ENCODE results near the gene ZNF532. TPM values are rescaled to one million over a fixed set of nuclear protein-coding genes. Genes with fewer than 3 reads are reported as not detected.

ZNF532 gene
- polyA plus RNA-seq, 2 donors: 9.9 to 10.6 TPM

DNA sequence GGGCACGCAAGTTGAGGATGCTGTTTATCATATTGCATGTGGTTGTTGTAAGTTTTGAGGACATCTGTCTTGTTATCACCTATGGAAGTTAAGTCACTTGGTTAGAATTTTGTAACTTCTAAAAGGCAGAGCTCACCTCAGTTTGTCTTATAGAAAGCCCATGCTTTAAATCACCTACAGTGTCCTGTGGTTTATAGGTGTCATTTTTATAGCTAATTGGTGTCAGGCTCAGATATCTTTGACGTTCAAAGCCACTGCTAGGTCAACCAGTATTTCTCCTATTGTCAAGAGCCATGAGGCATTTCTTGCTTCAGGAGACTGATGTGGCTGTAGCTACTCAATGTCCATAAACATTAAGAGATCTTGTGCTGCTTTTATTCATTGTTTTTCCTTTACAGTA is 16.8 kb downstream of the ZNF532 start:
- no peak overlapping the region for H3K27ac ChIP-seq (ENCODE audit: low read depth in 2 of 2, low read length in 1 of 2)
- peaks cover 2 to 7% of the 10 kb centered on the region in 2 donors for H3K36me3 ChIP-seq (ENCODE audit: control insufficient read depth in 2 of 2, insufficient read depth in 2 of 2, low read length in 1 of 2)
- no peaks in the 10 kb centered on the region for H3K4me1 ChIP-seq (ENCODE audit: control insufficient read depth in 2 of 2, insufficient read depth in 2 of 2, low read length in 1 of 2)
- no peak overlapping the region for H3K4me3 ChIP-seq (ENCODE audit: low read depth in 1 of 2, low read length in 2 of 2)
- no peaks in the 10 kb centered on the region for H3K27me3 ChIP-seq (ENCODE audit: control insufficient read depth in 1 of 2, insufficient read depth in 2 of 2, low read length in 2 of 2)
- no peaks in the 10 kb centered on the region for H3K9me3 ChIP-seq (ENCODE audit: control insufficient read depth in 2 of 2, insufficient read depth in 1 of 2, low read depth in 1 of 2, low read length in 1 of 2)
- WGBS, 2 donors: 73 to 78% methylated on average over 2 of the region's 2 CpGs

DNA sequence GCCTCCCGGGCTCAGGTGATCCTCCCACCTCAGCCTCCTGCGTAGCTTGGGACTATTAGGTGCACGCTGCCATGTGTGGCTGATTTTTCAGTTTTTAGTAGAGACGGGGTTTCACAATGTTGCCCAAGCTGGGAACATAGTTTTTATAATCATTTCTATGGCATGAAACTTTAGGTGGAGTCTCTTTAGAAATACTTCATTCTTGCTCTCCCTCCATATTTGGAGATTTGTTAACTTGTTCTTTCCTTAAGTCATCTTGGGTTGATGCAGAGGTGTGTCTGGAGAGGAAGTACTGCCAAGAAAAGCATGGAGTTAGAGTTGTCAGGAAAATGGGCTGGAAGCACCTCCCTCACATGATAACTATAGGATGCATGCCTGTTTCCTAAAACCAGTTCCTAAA is 17.4 kb downstream of the ZNF532 start:
- Histone ChIP-seq H3K27ac (ENCODE audit: low read depth in 2 of 2, low read length in 1 of 2) (no peak overlapping the region), H3K9me3 (ENCODE audit: control insufficient read depth in 2 of 2, insufficient read depth in 1 of 2, low read depth in 1 of 2, low read length in 1 of 2) (no peaks in the 10 kb centered on the region), H3K4me3 (ENCODE audit: low read depth in 1 of 2, low read length in 2 of 2) (no peak overlapping the region), H3K4me1 (ENCODE audit: control insufficient read depth in 2 of 2, insufficient read depth in 2 of 2, low read length in 1 of 2) (no peaks in the 10 kb centered on the region), H3K27me3 (ENCODE audit: control insufficient read depth in 1 of 2, insufficient read depth in 2 of 2, low read length in 2 of 2) (no peaks in the 10 kb centered on the region), H3K36me3 (ENCODE audit: control insufficient read depth in 2 of 2, insufficient read depth in 2 of 2, low read length in 1 of 2) (peaks cover 2 to 5% of the 10 kb centered on the region in 2 donors)
- WGBS, 2 donors: 93 to 94% methylated on average over 4 of the region's 4 CpGs

GRCh38 chr18:58882686-58883085 is 18.0 kb downstream of the ZNF532 start:
- Histone ChIP-seq H3K36me3 (ENCODE audit: control insufficient read depth in 2 of 2, insufficient read depth in 2 of 2, low read length in 1 of 2) (peaks cover 2 to 3% of the 10 kb centered on the region in 2 donors), H3K27me3 (ENCODE audit: control insufficient read depth in 1 of 2, insufficient read depth in 2 of 2, low read length in 2 of 2) (no peaks in the 10 kb centered on the region), H3K27ac (ENCODE audit: low read depth in 2 of 2, low read length in 1 of 2) (no peak overlapping the region), H3K4me1 (ENCODE audit: control insufficient read depth in 2 of 2, insufficient read depth in 2 of 2, low read length in 1 of 2) (no peaks in the 10 kb centered on the region), H3K9me3 (ENCODE audit: control insufficient read depth in 2 of 2, insufficient read depth in 1 of 2, low read depth in 1 of 2, low read length in 1 of 2) (no peaks in the 10 kb centered on the region), H3K4me3 (ENCODE audit: low read depth in 1 of 2, low read length in 2 of 2) (no peak overlapping the region)
- 56 to 65% methylated on average over 1 of the region's 1 CpG for WGBS, 2 donors

- H3K9me3 ChIP-seq (ENCODE audit: control insufficient read depth in 2 of 2, insufficient read depth in 1 of 2, low read depth in 1 of 2, low read length in 1 of 2): no peaks in the 10 kb centered on the region
These were observed 20.0 kb downstream of the ZNF532 start for GRCh38 chr18:58884680-58885079.

GRCh38 chr18:58886431-58886830 is 21.8 kb downstream of the ZNF532 start:
- H3K27me3 ChIP-seq (ENCODE audit: control insufficient read depth in 1 of 2, insufficient read depth in 2 of 2, low read length in 2 of 2): no peaks in the 10 kb centered on the region
- H3K4me1 ChIP-seq (ENCODE audit: control insufficient read depth in 2 of 2, insufficient read depth in 2 of 2, low read length in 1 of 2): no peaks in the 10 kb centered on the region
- no peak overlapping the region for H3K4me3 ChIP-seq (ENCODE audit: low read depth in 1 of 2, low read length in 2 of 2)
- no peaks in the 10 kb centered on the region for H3K9me3 ChIP-seq (ENCODE audit: control insufficient read depth in 2 of 2, insufficient read depth in 1 of 2, low read depth in 1 of 2, low read length in 1 of 2)
- no peaks in the 10 kb centered on the region for H3K36me3 ChIP-seq (ENCODE audit: control insufficient read depth in 2 of 2, insufficient read depth in 2 of 2, low read length in 1 of 2)
- H3K27ac ChIP-seq (ENCODE audit: low read depth in 2 of 2, low read length in 1 of 2): no peak overlapping the region
- 59 to 63% methylated on average over 3 of the region's 3 CpGs for WGBS, 2 donors

More at GRCh38 chr18:58884680-58885079, 20.0 kb downstream of the ZNF532 start:
- WGBS, 2 donors: 93 to 94% methylated on average over 5 of the region's 5 CpGs
- Histone ChIP-seq H3K4me3 (ENCODE audit: low read depth in 1 of 2, low read length in 2 of 2) (no peak overlapping the region), H3K27me3 (ENCODE audit: control insufficient read depth in 1 of 2, insufficient read depth in 2 of 2, low read length in 2 of 2) (no peaks in the 10 kb centered on the region), H3K4me1 (ENCODE audit: control insufficient read depth in 2 of 2, insufficient read depth in 2 of 2, low read length in 1 of 2) (no peaks in the 10 kb centered on the region), H3K36me3 (ENCODE audit: control insufficient read depth in 2 of 2, insufficient read depth in 2 of 2, low read length in 1 of 2) (no peaks in the 10 kb centered on the region), H3K27ac (ENCODE audit: low read depth in 2 of 2, low read length in 1 of 2) (no peak overlapping the region)

GRCh38 chr18:58886864-58887612 is 22.4 kb downstream of the ZNF532 start:
- no peak overlapping the region for H3K4me3 ChIP-seq (ENCODE audit: low read depth in 1 of 2, low read length in 2 of 2)
- 52 to 61% methylated on average over 8 of the region's 8 CpGs for WGBS, 2 donors
- H3K27ac ChIP-seq (ENCODE audit: low read depth in 2 of 2, low read length in 1 of 2): peak overlapping the region in 1 of 2 donors; percentile 2
- no peaks in the 10 kb centered on the region for H3K36me3 ChIP-seq (ENCODE audit: control insufficient read depth in 2 of 2, insufficient read depth in 2 of 2, low read length in 1 of 2)
- H3K9me3 ChIP-seq (ENCODE audit: control insufficient read depth in 2 of 2, insufficient read depth in 1 of 2, low read depth in 1 of 2, low read length in 1 of 2): no peaks in the 10 kb centered on the region
- H3K4me1 ChIP-seq (ENCODE audit: control insufficient read depth in 2 of 2, insufficient read depth in 2 of 2, low read length in 1 of 2): no peaks in the 10 kb centered on the region
- H3K27me3 ChIP-seq (ENCODE audit: control insufficient read depth in 1 of 2, insufficient read depth in 2 of 2, low read length in 2 of 2): no peaks in the 10 kb centered on the region

DNA sequence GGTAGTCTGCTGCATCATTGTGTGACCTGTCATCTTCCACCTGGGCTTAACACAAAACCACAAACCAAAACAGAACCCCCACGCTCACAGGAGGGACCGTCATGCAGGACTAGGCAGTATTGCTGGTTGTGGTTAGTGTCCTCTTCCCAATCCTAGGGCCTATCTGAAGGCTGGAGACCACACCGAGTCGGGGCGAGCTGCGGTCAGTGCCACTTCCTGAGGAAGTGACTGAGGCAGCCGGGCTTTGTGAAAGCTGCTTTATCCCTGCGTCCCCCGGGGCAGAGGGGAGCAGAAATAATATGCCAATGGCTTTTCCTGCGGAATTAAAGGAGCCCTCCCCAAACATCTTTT is 22.9 kb downstream of the ZNF532 start:
- Histone ChIP-seq H3K4me3 (ENCODE audit: low read depth in 1 of 2, low read length in 2 of 2) (no peak overlapping the region), H3K27me3 (ENCODE audit: control insufficient read depth in 1 of 2, insufficient read depth in 2 of 2, low read length in 2 of 2) (no peaks in the 10 kb centered on the region), H3K9me3 (ENCODE audit: control insufficient read depth in 2 of 2, insufficient read depth in 1 of 2, low read depth in 1 of 2, low read length in 1 of 2) (no peaks in the 10 kb centered on the region), H3K36me3 (ENCODE audit: control insufficient read depth in 2 of 2, insufficient read depth in 2 of 2, low read length in 1 of 2) (no peaks in the 10 kb centered on the region), H3K27ac (ENCODE audit: low read depth in 2 of 2, low read length in 1 of 2) (peak overlapping the region; percentile 2 to 42), H3K4me1 (ENCODE audit: control insufficient read depth in 2 of 2, insufficient read depth in 2 of 2, low read length in 1 of 2) (no peaks in the 10 kb centered on the region)
- WGBS, 2 donors: 60% methylated on average over 10 of the region's 10 CpGs

GRCh38 chr18:58891776-58892175 is 27.1 kb downstream of the ZNF532 start:
- Histone ChIP-seq H3K4me1 (ENCODE audit: control insufficient read depth in 2 of 2, insufficient read depth in 2 of 2, low read length in 1 of 2) (peaks cover 0 to 4% of the 10 kb centered on the region in 2 donors), H3K36me3 (ENCODE audit: control insufficient read depth in 2 of 2, insufficient read depth in 2 of 2, low read length in 1 of 2) (no peaks in the 10 kb centered on the region), H3K27ac (ENCODE audit: low read depth in 2 of 2, low read length in 1 of 2) (no peak overlapping the region), H3K27me3 (ENCODE audit: control insufficient read depth in 1 of 2, insufficient read depth in 2 of 2, low read length in 2 of 2) (no peaks in the 10 kb centered on the region), H3K4me3 (ENCODE audit: low read depth in 1 of 2, low read length in 2 of 2) (no peak overlapping the region), H3K9me3 (ENCODE audit: control insufficient read depth in 2 of 2, insufficient read depth in 1 of 2, low read depth in 1 of 2, low read length in 1 of 2) (no peaks in the 10 kb centered on the region)
- WGBS, 2 donors: 83 to 94% methylated on average over 2 of the region's 2 CpGs

- H3K27ac ChIP-seq (ENCODE audit: low read depth in 2 of 2, low read length in 1 of 2): no peak overlapping the region
- no peaks in the 10 kb centered on the region for H3K27me3 ChIP-seq (ENCODE audit: control insufficient read depth in 1 of 2, insufficient read depth in 2 of 2, low read length in 2 of 2)
- WGBS, 2 donors: 83% methylated on average over 6 of the region's 6 CpGs
- no peaks in the 10 kb centered on the region for H3K36me3 ChIP-seq (ENCODE audit: control insufficient read depth in 2 of 2, insufficient read depth in 2 of 2, low read length in 1 of 2)
- H3K4me1 ChIP-seq (ENCODE audit: control insufficient read depth in 2 of 2, insufficient read depth in 2 of 2, low read length in 1 of 2): peaks cover 0 to 4% of the 10 kb centered on the region in 2 donors
- H3K4me3 ChIP-seq (ENCODE audit: low read depth in 1 of 2, low read length in 2 of 2): no peak overlapping the region
- no peaks in the 10 kb centered on the region for H3K9me3 ChIP-seq (ENCODE audit: control insufficient read depth in 2 of 2, insufficient read depth in 1 of 2, low read depth in 1 of 2, low read length in 1 of 2)
These were observed 27.8 kb downstream of the ZNF532 start for GRCh38 chr18:58892488-58892887.

Measured in esophagus (tissue), 2 donors.